ENCODE measurements around the gene EHD3.

EHD3 gene

GRCh38 chr2:31255911-31256571, 22.1 kb downstream of the EHD3 start:
- H3K27ac ChIP-seq: no peak overlapping the region
- TF ChIP-seq CTCF (conservative IDR thresholded peaks at IDR 0.05) (no peak), ZFX (IDR thresholded peaks at IDR 0.05) (no peak)

- H3K27ac ChIP-seq: no peak overlapping the region
- TF ChIP-seq CTCF (conservative IDR thresholded peaks at IDR 0.05) (no peak), ZFX (IDR thresholded peaks at IDR 0.05) (no peak)
Observed at GRCh38 chr2:31256611-31257382, 22.8 kb downstream of the EHD3 start.

GRCh38 chr2:31258351-31258750, 24.4 kb downstream of the EHD3 start:
- no peak overlapping the region for H3K27ac ChIP-seq
- TF ChIP-seq CTCF (conservative IDR thresholded peaks at IDR 0.05) (no peak), ZFX (IDR thresholded peaks at IDR 0.05) (no peak)

GRCh38 chr2:31259075-31259474, 25.1 kb downstream of the EHD3 start:
- H3K27ac ChIP-seq: no peak overlapping the region
- no peak for TF ChIP-seq CTCF (conservative IDR thresholded peaks at IDR 0.05)
- TF ChIP-seq ZFX (IDR thresholded peaks at IDR 0.05): no peak

- no peak overlapping the region for H3K27ac ChIP-seq
- TF ChIP-seq ZFX (IDR thresholded peaks at IDR 0.05) (no peak), CTCF (conservative IDR thresholded peaks at IDR 0.05) (no peak)
Observed at GRCh38 chr2:31260870-31261269, 26.9 kb downstream of the EHD3 start.

- TF ChIP-seq ZFX (IDR thresholded peaks at IDR 0.05): no peak
- no peak for TF ChIP-seq CTCF (conservative IDR thresholded peaks at IDR 0.05)
- H3K27ac ChIP-seq: no peak overlapping the region
Observed at GRCh38 chr2:31263636-31264190, 29.8 kb downstream of the EHD3 start.

- TF ChIP-seq ZFX (IDR thresholded peaks at IDR 0.05) (no peak), CTCF (conservative IDR thresholded peaks at IDR 0.05) (no peak)
Observed at GRCh38 chr2:31265234-31265633, 31.3 kb downstream of the EHD3 start.

More at GRCh38 chr2:31265234-31265633, 31.3 kb downstream of the EHD3 start:
- no peak overlapping the region for H3K27ac ChIP-seq

All from C4-2B (cell line).